HCT116 (cell line): Measurements from ENCODE around the gene KATNIP. TPM values are rescaled to one million over a fixed set of nuclear protein-coding genes. Genes with fewer than 3 reads are reported as not detected.

Experiments used
- ATAC-seq: fragments of 200-7000 bp; cut with Tn5 transposase; 2 replicates; pipeline ENCODE4 v1.9.1; 2020; ENCODE audit warnings: mild to moderate bottlenecking, moderate library complexity
- BruUV-seq: library from RNA; stranded (reverse); fragments of 400-500 nt; replicated peaks from 2 replicates; lab custom pipeline; 2021; lab: Mats Ljungman, UMichigan
- CTCF ChIA-PET: fragments of 300-600 bp; sonication (Branson Sonifier 250); formaldehyde crosslinking; loops from one replicate; lab custom pipeline; 2021; ENCODE audit warnings: antibody characterized with exemption; lab: Charles Lee
- POLR2A ChIA-PET: fragments of 300-600, 350-600 bp; sonication (Branson Sonifier 250); formaldehyde crosslinking; loops from one replicate; lab custom pipeline; 2021; ENCODE audit warnings: antibody characterized with exemption; lab: Charles Lee
- RAD21 ChIA-PET, 2 experiments: fragments of 300-600 bp; sonication (Branson Sonifier 250); formaldehyde crosslinking; loops; one replicate each; lab custom pipeline; 2023; ENCODE audit warnings: low total read pairs in 2 of 2; ENCODE audit not compliant: uncharacterized antibody in 2 of 2, unreplicated experiment in 2 of 2, low non-redundant PET in 1 of 2; lab: Charles Lee
- DNase-seq: peaks from one replicate; pipeline ENCODE4 v3.0.0-alpha.2; 2010; ENCODE audit warnings: low read depth, low spot score
- H2AFZ ChIP-seq: fragments of 200-600 bp; shearing (Covaris generic), sonication (generic); 2 replicates; pipeline ENCODE4 v1.6.1; 2017; ENCODE audit warnings: low read depth, mixed run types, mixed read lengths, antibody characterized with exemption, low read length; ENCODE audit not compliant: poor library complexity, severe bottlenecking
- H3K27ac ChIP-seq: 2 replicates; pipeline ENCODE4 v1.5.1; 2012; ENCODE audit warnings: low read depth, low read length
- H3K27me3 ChIP-seq: fragments of 200-600 bp; sonication (generic); 2 replicates; pipeline ENCODE4 v1.6.1; 2016; ENCODE audit warnings: mixed run types, low read length, mixed read lengths; ENCODE audit not compliant: insufficient read depth
- H3K36me3 ChIP-seq, 2 experiments: fragments of 200-500 bp in 1 of 2; fragments of 200-600 bp in 1 of 2; sonication (Bioruptor generic) in 1 of 2; sonication (generic) in 1 of 2; 2 replicates each; pipeline versions ENCODE4 v1.5.1 to v1.6.1; 2014 to 2016; ENCODE audit warnings: low read length in 2 of 2, inconsistent platforms in 1 of 2, mixed read lengths in 1 of 2, mixed run types in 1 of 2; ENCODE audit not compliant: insufficient read depth in 2 of 2, control insufficient read depth in 1 of 2
- H3K4me1 ChIP-seq, 2 experiments: fragments of 200-600 bp in 1 of 2; sonication (generic) in 1 of 2; 2 replicates each; pipeline versions ENCODE4 v1.5.1 to v1.6.1; 2012 to 2017; ENCODE audit warnings: low read length in 2 of 2, inconsistent platforms in 1 of 2, mild to moderate bottlenecking in 1 of 2, mixed read lengths in 1 of 2, mixed run types in 1 of 2, moderate library complexity in 1 of 2; ENCODE audit not compliant: insufficient read depth in 2 of 2, control insufficient read depth in 1 of 2
- H3K4me2 ChIP-seq: fragments of 200-600 bp; sonication (generic); 2 replicates; pipeline ENCODE4 v1.6.1; 2017; ENCODE audit warnings: mixed run types, low read length, mixed read lengths
- H3K4me3 ChIP-seq, 2 experiments: fragments of 200-600 bp in 1 of 2; sonication (generic) in 1 of 2; replicated peaks in 1 of 2; 2 replicates each; pipeline ENCODE4 v1.5.1; 2011 to 2016; ENCODE audit warnings: low read length in 2 of 2, control low read depth in 1 of 2, low read depth in 1 of 2, mild to moderate bottlenecking in 1 of 2, mixed read lengths in 1 of 2, mixed run types in 1 of 2
- H3K79me2 ChIP-seq: fragments of 200-600 bp; sonication (generic); 2 replicates; pipeline ENCODE4 v1.6.1; 2017; ENCODE audit warnings: mild to moderate bottlenecking, mixed run types, low read length, moderate library complexity, mixed read lengths; ENCODE audit not compliant: insufficient read depth
- H3K9ac ChIP-seq: fragments of 200-600 bp; sonication (generic); 2 replicates; pipeline ENCODE4 v1.6.1; 2016; ENCODE audit warnings: low read length, mixed read lengths
- H3K9me2 ChIP-seq: fragments of 200-600 bp; sonication (generic), shearing (Covaris generic); 2 replicates; pipeline ENCODE4 v1.6.1; 2017; ENCODE audit warnings: mixed run types, mild to moderate bottlenecking, moderate library complexity; ENCODE audit not compliant: insufficient read depth
- H3K9me3 ChIP-seq, 2 experiments: fragments of 200-500 bp in 1 of 2; fragments of 200-600 bp in 1 of 2; sonication (Bioruptor generic) in 1 of 2; sonication (generic) in 1 of 2; 2 replicates each; pipeline ENCODE4 v1.6.1; 2014 to 2017; ENCODE audit warnings: low read length in 2 of 2, mixed read lengths in 2 of 2, inconsistent platforms in 1 of 2, low read depth in 1 of 2, mild to moderate bottlenecking in 1 of 2, mixed run types in 1 of 2, moderate library complexity in 1 of 2; ENCODE audit not compliant: control insufficient read depth in 1 of 2, insufficient read depth in 1 of 2
- H4K20me1 ChIP-seq: fragments of 200-600 bp; sonication (generic), shearing (Covaris generic); 2 replicates; pipeline ENCODE4 v1.6.1; 2017; ENCODE audit warnings: mixed run types, mild to moderate bottlenecking, moderate library complexity; ENCODE audit not compliant: insufficient read depth
- CBX3 ChIP-seq: IDR thresholded peaks from 2 replicates; pipeline ENCODE4 v1.6.1; 2012; ENCODE audit warnings: low read depth
- ELF1 ChIP-seq: IDR thresholded peaks from 2 replicates; pipeline ENCODE4 v1.6.1; 2012; ENCODE audit warnings: low read depth, borderline replicate concordance
- EZH2 ChIP-seq: fragments of 200-600 bp; sonication (generic); IDR thresholded peaks from 2 replicates; pipeline ENCODE4 v1.6.1; 2017; ENCODE audit warnings: antibody characterized with exemption, mixed run types
- EZH2phosphoT487 ChIP-seq: fragments of 200-600 bp; IDR thresholded peaks from 2 replicates; pipeline ENCODE4 v1.6.1; 2018; ENCODE audit warnings: antibody characterized with exemption, borderline replicate concordance
- JUND ChIP-seq: IDR thresholded peaks from 2 replicates; pipeline ENCODE4 v1.6.1; 2012
- POLR2A ChIP-seq: IDR thresholded peaks from 2 replicates; pipeline ENCODE4 v1.7.0; 2011; ENCODE audit warnings: borderline replicate concordance; ENCODE audit not compliant: insufficient read depth, insufficient read length; ENCODE audit errors: extremely low read depth
- RAD21 ChIP-seq: IDR thresholded peaks from 2 replicates; pipeline ENCODE4 v1.6.1; 2012; ENCODE audit warnings: low read depth, mild to moderate bottlenecking
- REST ChIP-seq: IDR thresholded peaks from 2 replicates; pipeline ENCODE4 v1.6.1; 2012; ENCODE audit warnings: low read depth
- SP1 ChIP-seq: IDR thresholded peaks from 2 replicates; pipeline ENCODE4 v1.6.1; 2012; ENCODE audit warnings: low read depth
- SRF ChIP-seq: IDR thresholded peaks from 2 replicates; pipeline ENCODE4 v1.6.1; 2012; ENCODE audit warnings: low read depth
- ZFX ChIP-seq: fragments of 450-650 bp; IDR thresholded peaks from 2 replicates; pipeline ENCODE4 v1.6.1; 2017
- ZNF274 ChIP-seq: fragments of 200-500 bp; sonication (Bioruptor generic); IDR thresholded peaks from 2 replicates; pipeline ENCODE4 v1.6.1; 2014; ENCODE audit warnings: mild to moderate bottlenecking, low read depth, low read length, inconsistent platforms
- intact Hi-C: fragments of 100-400 bp; cut with micrococcal nuclease; formaldehyde crosslinking; loops from 2 replicates; pipeline ENCODE4 v1.10.0; 2022
- total RNA-seq: library from RNA; stranded (reverse); gene quantifications from one replicate; pipeline ENCODE4 v1.2.1, GENCODE V29; 2021; ENCODE audit not compliant: unreplicated experiment
- TF ChIP-seq, protein P1 (sequence below): IDR thresholded peaks from 2 replicates; pipeline ENCODE4 v1.6.1; 2012
- TF ChIP-seq, protein P2 (sequence below): IDR thresholded peaks from 2 replicates; pipeline ENCODE4 v1.6.1; 2012
- TF ChIP-seq, protein P3 (sequence below): IDR thresholded peaks from 2 replicates; pipeline ENCODE4 v1.6.1; 2011; ENCODE audit warnings: mild to moderate bottlenecking, low read length, moderate library complexity; ENCODE audit not compliant: insufficient replicate concordance; ENCODE audit errors: extremely low read depth

The KATNIP gene
- total RNA-seq, 1 experiment from 2014 or later, result 23.8 TPM

GRCh38 chr16:27550582-27550920, 607 bp downstream of the KATNIP start:
- H3K4me2 ChIP-seq, result peak overlapping the region; percentile 76
- H3K36me3 ChIP-seq, result peaks cover 0 to 5% of the 10 kb centered on the region in 2 experiments; a peak in 2 of 4 replicates
- RAD21 ChIA-PET, result no interaction called here
- H3K27me3 ChIP-seq, result no peaks in the 10 kb centered on the region
- peak overlapping the region; percentile 39; the same call in 1 of the 2 replicates for H3K27ac ChIP-seq
- no peaks in the 10 kb centered on the region for H3K9me3 ChIP-seq
- DNase-seq (no peak), ATAC-seq (no peak)
- H3K9ac ChIP-seq, result peak overlapping the region; percentile 85
- no peaks in the 10 kb centered on the region for H3K9me2 ChIP-seq
- no peak overlapping the region for H2AFZ ChIP-seq
- POLR2A ChIA-PET, result interaction anchor here (1.3 to 1.6 kb wide), 2 partner anchors 17 to 19 kb away, joined by 3 to 6 read pairs; no protein-coding TSS in a partner anchor
- peak overlapping the region; percentile 91 to 100 for H3K4me3 ChIP-seq
- CTCF ChIA-PET, result interaction anchor here (1.1 to 1.5 kb wide), 2 partner anchors 35 to 317 kb away, joined by 6 read pairs; no protein-coding TSS in a partner anchor
- BruUV-seq, result TSS peak; percentile 86
- no peaks in the 10 kb centered on the region for H4K20me1 ChIP-seq
- H3K4me1 ChIP-seq, result peaks cover 11 to 30% of the 10 kb centered on the region in 2 experiments; a peak in 3 of 4 replicates
- TF ChIP-seq, protein P1, sequence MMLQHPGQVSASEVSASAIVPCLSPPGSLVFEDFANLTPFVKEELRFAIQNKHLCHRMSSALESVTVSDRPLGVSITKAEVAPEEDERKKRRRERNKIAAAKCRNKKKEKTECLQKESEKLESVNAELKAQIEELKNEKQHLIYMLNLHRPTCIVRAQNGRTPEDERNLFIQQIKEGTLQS, result no peak
- TF ChIP-seq, all 23 proteins: peak for 0
- intact Hi-C loops, result no loop called here
- H3K79me2 ChIP-seq, result peaks cover 59% of the 10 kb centered on the region

DNA sequence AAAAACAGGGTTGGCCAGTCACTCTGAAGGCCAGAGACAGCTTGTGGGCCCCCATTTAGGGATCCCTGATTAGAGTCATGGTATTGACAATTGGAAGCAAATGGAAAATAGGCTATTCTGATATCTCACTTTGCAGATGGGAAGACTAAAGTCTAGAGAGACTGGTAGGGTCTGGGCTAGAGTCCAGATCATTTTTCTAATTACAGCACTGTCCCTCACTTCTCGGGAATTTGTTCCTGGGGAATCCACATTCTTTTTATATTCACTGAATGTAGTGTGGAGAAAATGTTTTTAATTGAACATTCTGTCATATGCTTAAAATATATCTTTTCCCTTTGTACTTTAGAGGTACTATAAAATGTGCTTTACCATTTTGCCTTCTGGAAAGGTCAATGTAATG, 1.1 kb downstream of the KATNIP start:
- Histone ChIP-seq H3K9ac (peak overlapping the region; percentile 85), H2AFZ (no peak overlapping the region), H3K27ac (no peak overlapping the region), H3K4me1 (peaks cover 11 to 30% of the 10 kb centered on the region in 2 experiments; a peak in 3 of 4 replicates), H3K9me2 (no peaks in the 10 kb centered on the region), H3K36me3 (0 out of 4 replicates have a peak, but pooled peaks cover 0 to 2% of the 10 kb centered on the region in 2 experiments), H3K4me3 (peak overlapping the region; percentile 91 to 100), H3K9me3 (no peaks in the 10 kb centered on the region), H3K79me2 (peaks cover 56% of the 10 kb centered on the region), H3K27me3 (no peaks in the 10 kb centered on the region), H3K4me2 (peak overlapping the region; percentile 76), H4K20me1 (no peaks in the 10 kb centered on the region)
- intact Hi-C loops, result no loop called here
- BruUV-seq, result no TSS peak
- DNase-seq, result no peak
- ATAC-seq, result no peak
- TF ChIP-seq, protein P2, sequence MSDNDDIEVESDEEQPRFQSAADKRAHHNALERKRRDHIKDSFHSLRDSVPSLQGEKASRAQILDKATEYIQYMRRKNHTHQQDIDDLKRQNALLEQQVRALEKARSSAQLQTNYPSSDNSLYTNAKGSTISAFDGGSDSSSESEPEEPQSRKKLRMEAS, result no peak
- TF ChIP-seq POLR2A (no peak), RAD21 (no peak), EZH2 (no peak), SP1 (no peak), JUND (no peak), ELF1 (no peak), EZH2phosphoT487 (no peak), SRF (no peak), ZFX (no peak), REST (no peak), ZNF274 (no peak), CBX3 (no peak)
- TF ChIP-seq, protein P3, sequence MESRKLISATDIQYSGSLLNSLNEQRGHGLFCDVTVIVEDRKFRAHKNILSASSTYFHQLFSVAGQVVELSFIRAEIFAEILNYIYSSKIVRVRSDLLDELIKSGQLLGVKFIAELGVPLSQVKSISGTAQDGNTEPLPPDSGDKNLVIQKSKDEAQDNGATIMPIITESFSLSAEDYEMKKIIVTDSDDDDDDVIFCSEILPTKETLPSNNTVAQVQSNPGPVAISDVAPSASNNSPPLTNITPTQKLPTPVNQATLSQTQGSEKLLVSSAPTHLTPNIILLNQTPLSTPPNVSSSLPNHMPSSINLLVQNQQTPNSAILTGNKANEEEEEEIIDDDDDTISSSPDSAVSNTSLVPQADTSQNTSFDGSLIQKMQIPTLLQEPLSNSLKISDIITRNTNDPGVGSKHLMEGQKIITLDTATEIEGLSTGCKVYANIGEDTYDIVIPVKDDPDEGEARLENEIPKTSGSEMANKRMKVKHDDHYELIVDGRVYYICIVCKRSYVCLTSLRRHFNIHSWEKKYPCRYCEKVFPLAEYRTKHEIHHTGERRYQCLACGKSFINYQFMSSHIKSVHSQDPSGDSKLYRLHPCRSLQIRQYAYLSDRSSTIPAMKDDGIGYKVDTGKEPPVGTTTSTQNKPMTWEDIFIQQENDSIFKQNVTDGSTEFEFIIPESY, result no peak
- TF ChIP-seq, protein P1, result no peak
- RAD21 ChIA-PET, result no interaction called here
- CTCF ChIA-PET, result no interaction called here
- POLR2A ChIA-PET, result interaction anchor here (1.3 to 1.6 kb wide), 2 partner anchors 16 to 18 kb away, joined by 3 to 6 read pairs; no protein-coding TSS in a partner anchor
